ENCODE measurements around the gene FOXA2.

DNA sequence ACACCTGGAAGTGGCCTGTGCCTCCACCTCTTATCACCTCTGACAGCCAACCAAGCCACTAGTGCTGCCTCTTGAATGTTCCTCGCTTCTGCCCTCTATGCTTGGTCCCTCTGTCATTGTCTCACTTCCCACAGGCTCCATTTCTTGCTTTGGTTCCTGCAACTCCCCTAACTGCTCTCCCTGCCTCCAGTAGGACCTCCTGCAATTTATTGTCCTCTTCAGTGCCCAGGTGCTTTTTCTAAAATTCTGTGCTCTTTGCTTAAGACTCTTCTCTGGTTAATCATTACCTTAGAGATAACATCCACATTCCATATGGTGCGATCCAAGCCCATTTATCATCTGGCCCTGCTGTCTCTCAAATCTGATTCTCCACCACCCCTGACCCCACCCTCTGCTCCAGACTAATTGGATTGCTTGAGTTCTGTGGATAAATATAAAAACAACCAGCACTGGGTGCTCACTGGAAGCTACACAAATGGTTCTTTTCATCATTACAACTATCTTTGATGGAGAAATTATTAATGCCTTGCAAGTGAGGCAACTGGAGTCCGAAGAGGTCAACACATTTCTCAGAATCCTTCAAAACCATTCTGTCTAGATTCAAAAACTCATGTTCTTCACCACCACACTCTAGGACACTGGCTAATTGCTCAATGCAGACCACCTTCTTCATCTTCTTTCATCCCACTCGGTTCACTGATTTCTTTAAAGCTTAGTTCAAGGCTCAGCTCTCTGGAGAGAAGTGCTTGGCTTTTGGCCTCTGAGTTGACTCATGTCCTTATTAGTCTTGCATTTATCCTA, 47.2 kb downstream of the FOXA2 start:
- TF ChIP-seq SPI1 (IDR thresholded peaks at IDR 0.05; ENCODE audit: low read depth, low read length) (no peak), POLR2A (IDR thresholded peaks at IDR 0.05; ENCODE audit: low read depth, low read length) (no peak), POLR2AphosphoS5 (IDR thresholded peaks at IDR 0.05; ENCODE audit: low read depth, low read length) (no peak), TAF1 (IDR thresholded peaks at IDR 0.05; ENCODE audit: low read depth, low read length) (no peak)

Measured in GM12891 (cell line).